SK-N-SH (cell line): Measurements from ENCODE around the gene DNAH5. TPM values are rescaled to one million over a fixed set of nuclear protein-coding genes. Genes with fewer than 3 reads are reported as not detected.

Experiments used
- CTCF ChIA-PET: fragments of 300-600, 350-600 bp; formaldehyde crosslinking; extraction: SDS; loops from one replicate; lab custom pipeline; 2021; lab: Yijun Ruan, JAX
- POLR2A ChIA-PET: fragments of 350-600 bp; sonication (Branson Sonifier 250); formaldehyde crosslinking; extraction: SDS; loops from one replicate; lab custom pipeline; 2020; ENCODE audit warnings: antibody characterized with exemption, inconsistent platforms; lab: Yijun Ruan, JAX
- DNase-seq: peaks from one replicate; pipeline ENCODE4 v3.0.0; 2012
- H2AFZ ChIP-seq: fragments of 200-600 bp; sonication (generic); 2 replicates; pipeline ENCODE4 v1.8.1; 2016; ENCODE audit warnings: antibody characterized with exemption, mild to moderate bottlenecking, low read depth
- H3F3A ChIP-seq: fragments of 200-600 bp; sonication (generic); replicated peaks from 2 replicates; pipeline ENCODE3; 2016; ENCODE audit warnings: antibody characterized with exemption, mild to moderate bottlenecking; ENCODE audit not compliant: insufficient read depth
- H3K27ac ChIP-seq, 2 experiments: fragments of 200-500 bp in 1 of 2; fragments of 200-600 bp in 1 of 2; sonication (Bioruptor generic) in 1 of 2; sonication (generic), shearing (Covaris generic) in 1 of 2; 2 replicates each; pipeline versions ENCODE4 v1.5.1 to v1.6.1; 2014 to 2016; ENCODE audit warnings: low read depth in 2 of 2, inconsistent platforms in 1 of 2, low read length in 1 of 2, mild to moderate bottlenecking in 1 of 2, mixed read lengths in 1 of 2
- H3K27me3 ChIP-seq: fragments of 200-600 bp; sonication (generic), shearing (Covaris generic); 2 replicates; pipeline ENCODE4 v1.6.1; 2016; ENCODE audit warnings: mixed run types; ENCODE audit not compliant: insufficient read depth
- H3K36me3 ChIP-seq, 2 experiments: fragments of 200-500 bp in 1 of 2; fragments of 200-600 bp in 1 of 2; sonication (Bioruptor generic) in 1 of 2; sonication (generic) in 1 of 2; replicated peaks in 1 of 2; 2 replicates each; pipeline versions ENCODE3 to v1.5.1; 2014 to 2016; ENCODE audit warnings: low read length in 1 of 2, mild to moderate bottlenecking in 1 of 2; ENCODE audit not compliant: insufficient read depth in 2 of 2, control insufficient read depth in 1 of 2
- H3K4me1 ChIP-seq, 2 experiments: fragments of 200-500 bp in 1 of 2; fragments of 200-600 bp in 1 of 2; sonication (Bioruptor generic) in 1 of 2; sonication (generic), shearing (Covaris generic) in 1 of 2; 2 replicates each; pipeline versions ENCODE4 v1.5.1 to v1.6.1; 2014 to 2016; ENCODE audit warnings: low read depth in 1 of 2, low read length in 1 of 2, mixed run types in 1 of 2; ENCODE audit not compliant: insufficient read depth in 2 of 2, control insufficient read depth in 1 of 2
- H3K4me2 ChIP-seq: fragments of 200-600 bp; sonication (generic), shearing (Covaris generic); 2 replicates; pipeline ENCODE4 v1.6.1; 2017; ENCODE audit warnings: mixed run types
- H3K4me3 ChIP-seq, 2 experiments: fragments of 200-500 bp in 1 of 2; fragments of 200-600 bp in 1 of 2; sonication (Bioruptor generic) in 1 of 2; sonication (generic), shearing (Covaris generic) in 1 of 2; 2 replicates each; pipeline versions ENCODE4 v1.5.1 to v1.8.1; 2014 to 2016; ENCODE audit warnings: low read depth in 2 of 2, inconsistent platforms in 1 of 2, low read length in 1 of 2, mild to moderate bottlenecking in 1 of 2, mixed read lengths in 1 of 2, moderate library complexity in 1 of 2
- H3K79me2 ChIP-seq: fragments of 200-600 bp; sonication (generic); 2 replicates; pipeline ENCODE4 v1.8.1; 2017; ENCODE audit warnings: mild to moderate bottlenecking; ENCODE audit not compliant: insufficient read depth
- H3K9ac ChIP-seq: fragments of 200-600 bp; sonication (generic); 2 replicates; pipeline ENCODE4 v1.6.1; 2017; ENCODE audit warnings: mixed run types
- H3K9me2 ChIP-seq: fragments of 200-600 bp; sonication (generic); 2 replicates; pipeline ENCODE4 v1.6.1; 2017; ENCODE audit warnings: mixed run types
- H3K9me3 ChIP-seq: fragments of 200-600 bp; sonication (generic); 2 replicates; pipeline ENCODE4 v1.6.1; 2017; ENCODE audit warnings: mixed run types, mild to moderate bottlenecking, moderate library complexity
- H4K20me1 ChIP-seq: fragments of 200-600 bp; sonication (generic); 2 replicates; pipeline ENCODE4 v1.6.1; 2017; ENCODE audit warnings: mild to moderate bottlenecking, mixed run types; ENCODE audit not compliant: insufficient read depth
- CHD2 ChIP-seq: fragments of 150-350 bp; IDR thresholded peaks from 2 replicates; pipeline ENCODE4 v1.6.1; 2018; ENCODE audit warnings: low read length; ENCODE audit not compliant: partially characterized antibody
- ELF1 ChIP-seq: IDR thresholded peaks from 2 replicates; pipeline ENCODE4 v1.4.0; 2012
- EZH2phosphoT487 ChIP-seq: fragments of 200-600 bp; sonication (generic); IDR thresholded peaks from 2 replicates; pipeline ENCODE4 v1.6.1; 2017; ENCODE audit warnings: low read depth, mixed run types, mild to moderate bottlenecking, antibody characterized with exemption, moderate library complexity, borderline replicate concordance
- FOSL2 ChIP-seq: IDR thresholded peaks from 2 replicates; pipeline ENCODE4 v1.4.0; 2012; ENCODE audit warnings: low read depth, mild to moderate bottlenecking, moderate library complexity, borderline replicate concordance
- FOXJ3 ChIP-seq: sonication (generic); formaldehyde crosslinking; IDR thresholded peaks from 2 replicates; pipeline ENCODE4 v1.5.1; 2020; ENCODE audit warnings: mild to moderate bottlenecking, missing genetic modification reagents
- GABPA ChIP-seq: IDR thresholded peaks from 2 replicates; pipeline ENCODE4 v1.4.0; 2012; ENCODE audit warnings: low read depth, mild to moderate bottlenecking
- GATA2 ChIP-seq: sonication (generic); formaldehyde crosslinking; IDR thresholded peaks from 2 replicates; pipeline ENCODE4 v1.5.0; 2020; ENCODE audit warnings: mild to moderate bottlenecking, missing genetic modification reagents
- JUND ChIP-seq: IDR thresholded peaks from 2 replicates; pipeline ENCODE4 v1.4.0; 2012
- MEF2A ChIP-seq: IDR thresholded peaks from 2 replicates; pipeline ENCODE4 v1.4.0; 2012; ENCODE audit warnings: low read depth, borderline replicate concordance
- MXI1 ChIP-seq: IDR thresholded peaks from 2 replicates; pipeline ENCODE4 v1.6.1; 2012; ENCODE audit warnings: mild to moderate bottlenecking, low read depth, low read length, improper control_type of control experiment
- NFIC ChIP-seq: IDR thresholded peaks from 2 replicates; pipeline ENCODE4 v1.4.0; 2012; ENCODE audit warnings: borderline replicate concordance
- PBX3 ChIP-seq: IDR thresholded peaks from 2 replicates; pipeline ENCODE4; 2012
- RAD21 ChIP-seq: IDR thresholded peaks from 2 replicates; pipeline ENCODE4 v1.6.1; 2012; ENCODE audit warnings: mild to moderate bottlenecking, low read length
- RCOR1 ChIP-seq: fragments of 150-350 bp; IDR thresholded peaks from 2 replicates; pipeline ENCODE4 v1.6.1; 2017; ENCODE audit warnings: antibody characterized with exemption, low read length
- REST ChIP-seq: IDR thresholded peaks from 2 replicates; pipeline ENCODE4 v1.6.1; 2012; ENCODE audit warnings: mild to moderate bottlenecking, low read depth, low read length, moderate library complexity
- SIN3A ChIP-seq: IDR thresholded peaks from 2 replicates; pipeline ENCODE4 v1.6.1; 2012; ENCODE audit warnings: low read depth, mild to moderate bottlenecking, low read length, moderate library complexity, borderline replicate concordance
- SMC3 ChIP-seq: IDR thresholded peaks from 2 replicates; pipeline ENCODE4 v1.6.1; 2012; ENCODE audit warnings: low read depth, low read length, improper control_type of control experiment
- TAF1 ChIP-seq: IDR thresholded peaks from 2 replicates; pipeline ENCODE4 v1.6.1; 2012; ENCODE audit warnings: low read depth, mild to moderate bottlenecking, low read length, moderate library complexity, borderline replicate concordance
- TEAD4 ChIP-seq: IDR thresholded peaks from 2 replicates; pipeline ENCODE4 v1.4.0; 2012; ENCODE audit warnings: mild to moderate bottlenecking, borderline replicate concordance; ENCODE audit not compliant: insufficient read depth
- USF2 ChIP-seq: fragments of 150-350 bp; IDR thresholded peaks from 2 replicates; pipeline ENCODE4 v1.6.1; 2017; ENCODE audit warnings: antibody characterized with exemption, low read length, low read depth, borderline replicate concordance
- WGBS: methylation state at CpG from one replicate; pipeline ENCODE4 v1.1.6; 2017; ENCODE audit warnings: low lambda C conversion rate; 5-methylcytosine and 5-hydroxymethylcytosine counted together
- polyA plus RNA-seq, 3 experiments: library from polyadenylated mRNA; depleted of rRNA; stranded (reverse); fragments of >200 nt; gene quantifications; 2 replicates each; pipeline ENCODE4 v1.2.3, GENCODE V29; 2012

The DNAH5 gene
- polyA plus RNA-seq, 1 of the 3 experiments (the other 2 are of a cell fraction) = 0.74 TPM

GRCh38 chr5:13973724-13974123 lies 29.2 kb upstream of the DNAH5 start:
- no peak overlapping the region for H2AFZ ChIP-seq
- no peaks in the 10 kb centered on the region for H4K20me1 ChIP-seq
- no peak overlapping the region for H3K4me3 ChIP-seq
- H3K27me3 ChIP-seq = no peaks in the 10 kb centered on the region; the same call in 1 of the 2 replicates
- no peak for DNase-seq
- H3K79me2 ChIP-seq = no peaks in the 10 kb centered on the region; the same call in 1 of the 2 replicates
- no peaks in the 10 kb centered on the region for H3K9me3 ChIP-seq
- ChIA-PET CTCF (interaction anchor here (0.7 kb wide), 1 partner anchor 19 kb away, joined by 3 read pairs; no protein-coding TSS in a partner anchor), POLR2A (no interaction called here)
- no peak overlapping the region for H3K4me2 ChIP-seq
- H3K9me2 ChIP-seq = no peaks in the 10 kb centered on the region
- no peak for TF ChIP-seq REST
- no peak for TF ChIP-seq USF2
- no peak for TF ChIP-seq ELF1
- TF ChIP-seq FOSL2 = no peak
- TF ChIP-seq MXI1 = no peak
- TF ChIP-seq PBX3 = no peak
- no peak for TF ChIP-seq TAF1
- no peak for TF ChIP-seq RCOR1
- no peak for TF ChIP-seq GATA2 (CRISPR knock-in tag)
- TF ChIP-seq RAD21 = no peak
- no peak for TF ChIP-seq FOXJ3 (CRISPR knock-in tag)
- no peak for TF ChIP-seq TEAD4
- no peak for TF ChIP-seq SIN3A
- no peak for TF ChIP-seq JUND
- TF ChIP-seq EZH2phosphoT487 = no peak
- no peak for TF ChIP-seq SMC3
- TF ChIP-seq MEF2A = no peak
- TF ChIP-seq CHD2 = no peak
- no peak for TF ChIP-seq NFIC
- TF ChIP-seq GABPA = no peak
- H3K27ac ChIP-seq = no peak overlapping the region
- H3K36me3 ChIP-seq = no peaks in the 10 kb centered on the region
- peaks cover 4% of the 10 kb centered on the region for H3F3A ChIP-seq
- H3K4me1 ChIP-seq = no peaks in the 10 kb centered on the region; a peak in 1 of 4 replicates
- no peak overlapping the region for H3K9ac ChIP-seq
- 81% methylated on average over 6 of the region's 6 CpGs for WGBS
